CD4-positive, alpha-beta T cell treated with Interleukin-1 beta for 1 hour (primary cell): ENCODE measurements around the gene METTL1.

Experiments
- DNase-seq, 2 donors: peaks; one replicate each; pipeline ENCODE4 v3.0.0-alpha.2; 2020 to 2022

The METTL1 gene

GRCh38 chr12:57766464-57767304 lies 5.2 kb downstream of the METTL1 start, which contains the start of gene CYP27B1:
TSS of gene CYP27B1 (minus strand) at chr12:57767078. CDS start at chr12:57767041, 37 bp downstream.
- no peak for DNase-seq

- no peak for DNase-seq
These were observed 6.0 kb downstream of the METTL1 start for GRCh38 chr12:57765698-57766463.

DNA sequence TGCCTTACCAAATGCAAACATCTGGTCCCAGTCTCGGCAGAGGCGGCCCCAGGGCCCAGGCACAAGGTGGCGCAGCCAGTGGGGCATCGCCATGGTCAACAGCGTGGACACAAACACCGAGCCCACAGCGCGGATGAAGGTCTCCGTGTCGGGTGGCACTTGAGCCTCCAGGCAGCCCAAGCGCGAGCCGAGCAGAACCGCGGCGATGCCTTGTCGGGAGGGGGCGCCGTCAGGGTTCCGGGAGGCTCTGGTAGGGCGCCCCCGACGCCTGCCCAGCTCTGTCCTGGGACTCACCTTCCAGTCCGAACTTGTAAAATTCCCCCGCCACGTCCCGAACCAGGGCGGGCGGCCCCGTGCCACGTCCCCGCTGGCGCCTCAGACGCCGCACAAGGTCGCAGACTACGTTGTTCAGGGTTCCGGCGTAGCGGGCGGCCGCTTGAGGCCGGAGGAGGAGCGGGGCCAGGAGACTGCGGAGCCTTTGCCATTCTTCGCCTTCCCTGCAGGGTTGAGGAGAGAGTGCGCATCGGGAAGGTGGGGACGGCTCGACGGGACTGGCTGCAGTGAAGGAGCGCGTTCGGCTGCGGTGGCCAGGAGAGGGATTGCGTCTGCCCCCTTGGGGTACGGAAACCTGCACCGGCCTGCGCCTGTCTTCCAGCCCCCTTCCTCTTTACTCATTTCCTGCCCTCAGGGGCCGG lies 6.8 kb downstream of the METTL1 start:
- DNase-seq, result peak; percentile 42 to 50

DNA sequence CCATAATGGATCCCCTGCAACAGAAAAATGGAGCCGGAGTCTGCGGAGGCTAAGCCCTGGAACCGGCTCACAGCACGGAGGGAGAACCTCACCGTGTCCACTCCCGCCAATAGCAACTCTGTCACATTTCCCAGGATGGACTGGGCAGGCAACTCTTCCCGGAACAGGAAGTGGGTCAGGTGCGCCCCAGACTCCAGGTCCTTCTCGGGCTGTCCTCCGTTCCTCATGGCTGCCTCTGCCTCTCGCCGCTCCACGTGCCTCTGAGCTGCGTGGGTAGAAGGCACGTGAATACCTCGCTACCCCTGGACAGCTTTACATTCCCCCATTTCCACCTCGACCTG lies 7.3 kb downstream of the METTL1 start:
- no peak for DNase-seq

DNA sequence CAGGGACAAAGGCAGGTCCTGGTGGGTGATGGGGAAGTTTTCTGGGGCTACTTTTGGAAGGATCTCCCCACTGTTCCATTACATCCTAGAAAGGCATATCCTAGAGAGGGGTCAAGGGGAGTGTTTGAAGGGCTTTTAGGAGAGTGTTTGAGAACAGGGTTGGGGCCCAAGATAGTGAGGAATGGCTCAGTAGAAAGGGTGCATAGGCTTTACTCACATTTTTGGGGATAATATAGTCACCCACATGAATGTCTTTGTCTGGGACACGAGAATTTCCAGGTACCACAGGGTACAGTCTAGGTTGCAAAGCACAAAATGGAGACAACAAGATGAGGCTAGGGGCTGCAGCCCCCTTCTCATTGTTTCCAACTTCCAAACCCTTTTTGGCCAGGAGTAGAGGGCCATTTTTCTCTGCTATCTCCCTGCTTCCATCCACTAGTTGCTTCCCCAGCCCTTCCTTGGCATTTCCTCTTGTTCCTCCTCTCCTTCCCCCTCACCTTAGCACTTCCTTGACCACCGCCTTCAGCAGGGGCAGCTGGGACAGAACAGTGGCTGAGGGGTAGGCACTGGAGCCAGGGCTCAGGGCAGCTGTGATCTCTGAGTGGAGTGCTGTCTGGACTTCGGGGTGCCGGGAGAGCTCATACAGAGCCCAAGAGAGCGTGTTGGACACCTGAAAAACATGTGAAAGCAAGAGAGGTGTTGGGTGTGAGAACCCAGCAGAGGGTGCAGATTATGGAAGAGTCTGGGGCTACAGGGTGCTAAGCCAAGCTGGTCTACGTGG lies 7.8 kb downstream of the METTL1 start:
- no peak for DNase-seq

DNA sequence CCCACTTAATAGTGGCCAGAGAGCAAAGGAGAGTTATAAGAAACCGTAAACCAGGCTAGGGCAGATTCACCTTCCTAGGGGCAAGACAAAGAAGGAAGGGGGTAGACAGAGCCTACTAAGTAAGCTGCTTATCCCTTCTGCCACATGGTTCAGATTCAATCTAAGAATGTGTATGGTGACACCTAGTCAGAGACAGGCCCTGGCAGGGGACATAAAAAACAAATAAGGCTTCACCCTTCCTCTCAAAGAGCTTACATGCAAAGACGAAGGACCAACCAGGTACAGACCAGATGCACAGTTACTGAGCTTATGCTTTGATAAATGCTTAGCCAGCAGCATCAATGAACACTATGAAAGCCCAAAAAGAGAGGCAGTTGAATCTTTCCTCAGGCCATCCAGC lies 9.4 kb downstream of the METTL1 start:
- no peak for DNase-seq

- DNase-seq, result no peak
These were observed 10.4 kb downstream of the METTL1 start for GRCh38 chr12:57761391-57761998.

- no peak for DNase-seq
These were observed 11.4 kb downstream of the METTL1 start for GRCh38 chr12:57760347-57760982.

- peak; percentile 48 to 64 for DNase-seq
These were observed 12.4 kb downstream of the METTL1 start for GRCh38 chr12:57759360-57759980.

DNA sequence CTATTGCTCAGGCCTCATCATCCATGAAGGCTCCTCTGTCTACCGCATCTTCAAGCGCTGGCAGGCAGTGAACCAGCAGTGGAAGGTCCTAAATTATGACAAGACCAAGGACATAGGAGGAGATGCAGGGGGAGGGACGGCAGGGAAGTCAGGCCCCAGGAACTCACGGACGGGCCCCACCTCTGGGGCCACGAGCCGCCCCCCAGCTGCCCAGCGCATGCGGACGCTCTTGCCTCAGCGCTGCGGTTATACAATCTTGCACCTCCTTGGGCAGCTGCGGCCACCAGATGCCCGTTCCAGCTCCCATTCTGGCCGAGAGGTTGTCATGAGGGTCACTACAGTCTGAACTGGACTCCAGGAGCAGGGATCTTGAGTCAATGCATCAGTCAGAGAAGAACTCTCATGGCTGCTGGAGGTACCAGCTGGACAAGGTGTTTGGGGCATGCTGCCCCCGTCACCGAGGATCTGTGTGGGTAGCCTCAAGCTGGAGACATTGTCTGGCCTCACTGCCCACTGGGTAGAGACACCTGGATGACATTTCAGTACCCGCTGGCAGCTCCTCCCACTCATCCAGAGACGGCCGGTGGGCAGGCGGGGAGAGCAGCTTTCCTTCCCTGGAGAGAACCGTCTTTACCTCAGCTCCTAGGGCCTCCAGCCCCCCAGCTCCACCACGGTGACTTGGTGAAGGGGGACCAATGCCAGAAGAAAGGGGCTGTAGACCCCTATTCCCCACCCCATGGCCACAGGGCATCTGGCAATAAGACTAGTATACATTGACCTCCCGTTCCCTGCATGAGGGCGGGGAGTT lies 13.1 kb downstream of the METTL1 start:
- no peak for DNase-seq

DNA sequence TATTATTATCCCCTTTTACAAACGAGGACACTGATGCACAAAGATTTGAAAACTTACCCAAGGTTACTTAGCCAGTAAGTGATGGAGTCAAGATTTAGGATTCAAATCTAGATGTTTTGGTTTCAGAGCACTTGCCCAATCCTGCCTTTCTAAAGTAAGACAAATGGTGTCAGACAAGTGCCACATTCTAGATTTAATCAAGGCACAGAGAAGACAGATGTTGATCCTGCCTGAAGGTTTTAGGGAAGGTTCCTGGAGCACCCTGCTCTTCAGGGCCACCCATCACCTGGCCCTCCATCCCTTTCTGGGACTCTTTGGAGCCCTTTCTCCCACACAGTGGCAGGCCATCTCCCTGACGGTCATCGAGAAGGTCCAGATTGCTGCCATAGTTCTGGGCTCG lies 14.1 kb downstream of the METTL1 start:
- no peak for DNase-seq

- DNase-seq, result peak; percentile 73 to 78
These were observed 15.2 kb downstream of the METTL1 start for GRCh38 chr12:57756406-57757341.

DNA sequence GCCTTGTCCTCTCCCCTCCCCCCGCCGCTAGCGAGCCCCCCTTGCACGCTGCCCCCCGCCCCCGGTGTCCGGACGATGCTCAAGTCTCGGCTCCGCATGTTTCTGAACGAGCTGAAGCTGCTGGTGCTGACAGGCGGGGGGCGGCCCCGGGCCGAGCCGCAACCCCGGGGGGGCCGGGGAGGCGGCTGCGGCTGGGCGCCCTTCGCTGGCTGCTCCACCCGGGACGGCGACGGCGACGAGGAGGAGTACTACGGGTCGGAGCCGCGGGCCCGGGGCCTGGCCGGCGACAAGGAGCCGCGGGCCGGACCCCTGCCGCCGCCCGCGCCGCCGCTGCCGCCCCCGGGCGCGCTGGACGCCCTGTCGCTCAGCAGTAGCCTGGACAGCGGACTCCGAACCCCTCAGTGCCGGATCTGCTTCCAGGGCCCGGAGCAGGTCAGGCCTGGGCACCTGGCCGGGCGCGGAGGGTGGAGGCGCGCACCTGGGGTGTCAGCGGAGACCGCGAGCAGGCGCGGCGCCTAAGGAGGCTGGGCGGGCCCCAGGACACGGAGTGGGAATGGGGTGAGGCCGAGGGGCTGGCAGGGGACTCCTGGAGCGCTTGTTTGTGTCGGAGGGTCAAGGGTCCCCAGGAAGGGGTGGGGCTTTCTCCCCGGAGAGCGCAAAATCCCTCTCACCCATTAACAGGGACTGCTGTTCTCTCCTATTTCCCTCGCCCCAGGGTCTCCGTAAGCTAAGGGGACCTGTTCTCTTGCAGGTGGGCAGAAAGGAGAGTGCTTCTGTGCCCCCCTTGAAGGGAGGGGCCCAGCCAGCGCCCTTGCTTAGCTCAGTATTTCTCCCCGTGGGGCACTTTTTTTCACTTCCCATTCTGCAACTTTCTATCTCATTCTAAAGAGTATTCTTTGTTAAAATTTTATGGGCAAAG lies 16.2 kb downstream of the METTL1 start:
- peak; percentile 47 to 54 for DNase-seq

- no peak for DNase-seq
These were observed 16.8 kb downstream of the METTL1 start for GRCh38 chr12:57755194-57755453.

- DNase-seq, result peak; percentile 92 to 93
These were observed 17.3 kb downstream of the METTL1 start, which contains the start of gene MARCHF9 for GRCh38 chr12:57754411-57755193. TSS of gene MARCHF9 (plus strand) at chr12:57755103. CDS start at chr12:57755529, 426 bp downstream.

DNA sequence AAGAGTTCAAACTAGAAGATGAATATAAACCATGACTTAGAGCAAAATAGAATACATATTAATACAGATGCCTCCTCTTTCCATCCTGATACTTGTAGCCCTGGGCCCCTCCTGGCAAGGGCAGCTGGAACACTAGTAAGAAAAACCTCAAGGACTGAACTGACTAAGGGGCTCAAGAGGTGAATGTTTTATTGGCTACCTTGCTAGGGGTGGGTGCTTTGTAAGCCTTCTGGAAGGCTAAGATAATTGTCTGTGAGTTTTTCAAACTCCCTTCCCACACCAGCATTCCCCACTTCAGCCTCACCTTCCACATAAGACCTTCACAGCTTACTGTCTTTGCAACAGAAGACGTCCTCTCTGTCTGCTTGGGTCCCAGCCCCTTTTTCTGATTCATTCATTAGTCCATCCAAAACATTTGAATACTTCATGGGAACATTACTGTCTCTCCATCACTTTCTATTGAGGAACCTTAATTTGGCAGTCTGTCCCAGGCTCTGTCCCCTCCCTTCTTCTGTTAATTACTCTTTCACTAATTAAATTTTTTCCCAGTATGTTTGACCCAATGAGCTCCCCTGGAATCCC lies 18.1 kb downstream of the METTL1 start:
- DNase-seq, result no peak

- no peak for DNase-seq
These were observed 19.3 kb downstream of the METTL1 start for GRCh38 chr12:57752668-57753000.
